Right ventricle myocardium superior (tissue), 1 donor: ENCODE data around the gene RALGPS2. TPM values are rescaled to one million over a fixed set of nuclear protein-coding genes. Genes with fewer than 3 reads are reported as not detected.
A peak's percentile ranks its signal among the peaks of the same experiment; 100 is the strongest.
"Not testable (repeated sequence)": the region's sequence is repeated elsewhere in the genome, so short reads cannot be mapped to it uniquely, and the experiment has no call there.

Source experiments
- ATAC-seq: fragments of 200-7000 bp; cut with Tn5 transposase; one replicate; pipeline ENCODE4 v1.9.1; 2020; ENCODE audit warnings: mild to moderate bottlenecking; ENCODE audit not compliant: poor library complexity
- DNase-seq: peaks from one replicate; pipeline ENCODE4 v3.0.0-alpha.2; 2020
- intact Hi-C: fragments of 100-400 bp; cut with DNase I; formaldehyde crosslinking; loops from one replicate; pipeline ENCODE4 v1.11.2; 2022
- total RNA-seq: library from RNA; stranded (reverse); fragmentation: NEBNext Ultra II Directional; extraction: Animal tissue kit (Norgen Biotek cat#: 25700); gene quantifications from one replicate; pipeline ENCODE4 v1.2.1, GENCODE V29; 2021
- donor health status: DM: no; HTN: yes; CAD: no; lungs with severe emphysema.

The RALGPS2 gene
- total RNA-seq, 1 donor from 2014 or later, result 13.8 TPM

GRCh38 chr1:178821134-178821866 is 96.3 kb downstream of the RALGPS2 start:
- ATAC-seq, result no peak

GRCh38 chr1:178825167-178825566 is 100.1 kb downstream of the RALGPS2 start:
- ATAC-seq, result no peak
- DNase-seq, result no peak
- intact Hi-C loops, result no loop called here

More at GRCh38 chr1:178821134-178821866, 96.3 kb downstream of the RALGPS2 start:
- intact Hi-C loops, result no loop called here
- no peak for DNase-seq

- intact Hi-C loops, result no loop called here
- DNase-seq (no peak), ATAC-seq (no peak)
Measured at GRCh38 chr1:178844436-178844835, 119.4 kb downstream of the RALGPS2 start.

- ATAC-seq (no peak), DNase-seq (no peak)
- intact Hi-C loops, result no loop called here
Measured at GRCh38 chr1:178846306-178846705, 121.3 kb downstream of the RALGPS2 start.

GRCh38 chr1:178847396-178847849 is 122.4 kb downstream of the RALGPS2 start:
- no peak for ATAC-seq
- no peak for DNase-seq
- intact Hi-C loops, result no loop called here

- ATAC-seq, DNase-seq, intact Hi-C loops: not testable (repeated sequence)
Measured at GRCh38 chr1:178847919-178848318, 122.9 kb downstream of the RALGPS2 start.

- DNase-seq, result no peak
- no peak for ATAC-seq
- intact Hi-C loops, result no loop called here
Measured at GRCh38 chr1:178849918-178850317, 124.9 kb downstream of the RALGPS2 start.

- intact Hi-C loops, result no loop called here
- DNase-seq (no peak), ATAC-seq (no peak)
Measured at GRCh38 chr1:178857126-178857525, 132.1 kb downstream of the RALGPS2 start.

- ATAC-seq (no peak), DNase-seq (no peak)
- intact Hi-C loops, result no loop called here
Measured at GRCh38 chr1:178862416-178862815, 137.4 kb downstream of the RALGPS2 start.

- no peak for ATAC-seq
- intact Hi-C loops, result no loop called here
- no peak for DNase-seq
Measured at GRCh38 chr1:178862864-178863263, 137.8 kb downstream of the RALGPS2 start.

- no peak for ATAC-seq
- intact Hi-C loops, result no loop called here
- DNase-seq, result no peak
Measured at GRCh38 chr1:178864326-178864725, 139.3 kb downstream of the RALGPS2 start.

GRCh38 chr1:178867670-178868069 is 142.6 kb downstream of the RALGPS2 start:
- DNase-seq (no peak), ATAC-seq (no peak)
- intact Hi-C loops, result loop anchor here (5.0 kb wide), 1 partner anchor 65 kb away; no protein-coding TSS in a partner anchor

GRCh38 chr1:178868706-178869105 is 143.7 kb downstream of the RALGPS2 start:
- intact Hi-C loops, result loop anchor here (5.0 kb wide), 1 partner anchor 64 kb away; no protein-coding TSS in a partner anchor
- DNase-seq, result no peak
- ATAC-seq, result no peak

GRCh38 chr1:178869119-178869697 is 144.2 kb downstream of the RALGPS2 start:
- intact Hi-C loops, result loop anchor here (5.0 kb wide), 1 partner anchor 63 kb away; no protein-coding TSS in a partner anchor
- DNase-seq, result no peak
- ATAC-seq, result peak; percentile 66

GRCh38 chr1:178870221-178870620 is 145.2 kb downstream of the RALGPS2 start:
- intact Hi-C loops, result no loop called here
- ATAC-seq (no peak), DNase-seq (no peak)

GRCh38 chr1:178870944-178871343 is 145.9 kb downstream of the RALGPS2 start, which contains the start of gene ANGPTL1:
TSS of gene ANGPTL1 (minus strand) at chr1:178871077. CDS start at chr1:178865776, 5,301 bp downstream.
- ATAC-seq (peak; percentile 54), DNase-seq (no peak)
- intact Hi-C loops, result no loop called here

GRCh38 chr1:178871551-178872320 is 146.7 kb downstream of the RALGPS2 start:
- intact Hi-C loops, result no loop called here
- ATAC-seq (no peak), DNase-seq (no peak)

GRCh38 chr1:178874966-178875365 is 149.9 kb downstream of the RALGPS2 start:
- DNase-seq (no peak), ATAC-seq (no peak)
- intact Hi-C loops, result no loop called here

GRCh38 chr1:178875936-178876335 is 150.9 kb downstream of the RALGPS2 start:
- ATAC-seq (no peak), DNase-seq (no peak)
- intact Hi-C loops, result no loop called here
